ENCODE data around the gene GRIA4.

Gene GRIA4

DNA sequence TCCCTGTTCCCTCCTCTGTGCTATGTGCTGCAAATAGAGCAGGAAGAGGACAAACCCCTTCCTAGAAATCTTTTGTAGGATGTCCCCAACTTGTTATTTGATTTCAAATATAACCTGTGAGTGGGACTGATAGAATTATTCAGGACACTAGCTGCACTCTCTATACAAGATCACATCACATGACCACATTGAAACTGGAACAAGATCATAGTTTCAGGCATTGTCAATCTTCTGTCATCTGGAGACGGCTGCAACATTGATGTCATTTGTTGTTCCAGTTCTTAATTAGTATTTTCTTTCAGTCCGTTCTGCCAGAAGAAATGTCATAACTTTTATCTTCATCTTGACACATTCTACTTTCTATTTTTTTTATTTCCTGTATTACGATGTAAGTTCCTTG lies 89.3 kb downstream of the GRIA4 start:
- H3K4me3 ChIP-seq (ENCODE audit: low read depth, low read length) = no peak overlapping the region
- no peak for DNase-seq (ENCODE audit: low read depth)
- TF ChIP-seq POLR2A (IDR thresholded peaks at IDR 0.05; ENCODE audit: extremely low read depth, insufficient read length) = no peak
- no peak for TF ChIP-seq MYC (IDR thresholded peaks at IDR 0.05; ENCODE audit: low read depth, low read length)
- TF ChIP-seq, protein P1, sequence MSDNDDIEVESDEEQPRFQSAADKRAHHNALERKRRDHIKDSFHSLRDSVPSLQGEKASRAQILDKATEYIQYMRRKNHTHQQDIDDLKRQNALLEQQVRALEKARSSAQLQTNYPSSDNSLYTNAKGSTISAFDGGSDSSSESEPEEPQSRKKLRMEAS (IDR thresholded peaks at IDR 0.05; ENCODE audit: low read depth, low read length) = no peak
- TF ChIP-seq, protein P2, sequence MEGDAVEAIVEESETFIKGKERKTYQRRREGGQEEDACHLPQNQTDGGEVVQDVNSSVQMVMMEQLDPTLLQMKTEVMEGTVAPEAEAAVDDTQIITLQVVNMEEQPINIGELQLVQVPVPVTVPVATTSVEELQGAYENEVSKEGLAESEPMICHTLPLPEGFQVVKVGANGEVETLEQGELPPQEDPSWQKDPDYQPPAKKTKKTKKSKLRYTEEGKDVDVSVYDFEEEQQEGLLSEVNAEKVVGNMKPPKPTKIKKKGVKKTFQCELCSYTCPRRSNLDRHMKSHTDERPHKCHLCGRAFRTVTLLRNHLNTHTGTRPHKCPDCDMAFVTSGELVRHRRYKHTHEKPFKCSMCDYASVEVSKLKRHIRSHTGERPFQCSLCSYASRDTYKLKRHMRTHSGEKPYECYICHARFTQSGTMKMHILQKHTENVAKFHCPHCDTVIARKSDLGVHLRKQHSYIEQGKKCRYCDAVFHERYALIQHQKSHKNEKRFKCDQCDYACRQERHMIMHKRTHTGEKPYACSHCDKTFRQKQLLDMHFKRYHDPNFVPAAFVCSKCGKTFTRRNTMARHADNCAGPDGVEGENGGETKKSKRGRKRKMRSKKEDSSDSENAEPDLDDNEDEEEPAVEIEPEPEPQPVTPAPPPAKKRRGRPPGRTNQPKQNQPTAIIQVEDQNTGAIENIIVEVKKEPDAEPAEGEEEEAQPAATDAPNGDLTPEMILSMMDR (IDR thresholded peaks at IDR 0.05; ENCODE audit: low read depth, low read length) = no peak

DNA sequence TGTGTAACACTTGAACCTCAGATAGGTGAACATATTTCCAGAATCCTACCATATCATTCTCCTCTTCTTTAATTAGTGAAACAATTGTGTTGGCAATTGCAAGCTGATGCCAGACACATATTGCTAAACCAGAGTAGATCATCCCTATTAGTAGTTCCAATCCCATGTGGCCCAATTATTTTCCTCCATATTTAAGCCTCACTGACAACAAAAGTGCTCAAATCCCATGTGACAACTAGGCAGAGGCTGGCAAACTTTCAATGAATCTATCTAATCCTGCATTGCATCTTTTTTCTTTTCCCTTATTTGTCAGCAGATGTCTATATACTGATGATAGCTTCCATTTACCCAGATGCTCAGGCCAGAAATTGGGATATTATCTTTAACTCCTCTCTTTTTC lies 90.4 kb downstream of the GRIA4 start:
- TF ChIP-seq, protein P1 (IDR thresholded peaks at IDR 0.05; ENCODE audit: low read depth, low read length) = no peak
- TF ChIP-seq POLR2A (IDR thresholded peaks at IDR 0.05; ENCODE audit: extremely low read depth, insufficient read length) = no peak
- TF ChIP-seq, protein P2 (IDR thresholded peaks at IDR 0.05; ENCODE audit: low read depth, low read length) = no peak
- TF ChIP-seq MYC (IDR thresholded peaks at IDR 0.05; ENCODE audit: low read depth, low read length) = no peak
- H3K4me3 ChIP-seq (ENCODE audit: low read depth, low read length) = no peak overlapping the region
- DNase-seq (ENCODE audit: low read depth) = no peak

DNA sequence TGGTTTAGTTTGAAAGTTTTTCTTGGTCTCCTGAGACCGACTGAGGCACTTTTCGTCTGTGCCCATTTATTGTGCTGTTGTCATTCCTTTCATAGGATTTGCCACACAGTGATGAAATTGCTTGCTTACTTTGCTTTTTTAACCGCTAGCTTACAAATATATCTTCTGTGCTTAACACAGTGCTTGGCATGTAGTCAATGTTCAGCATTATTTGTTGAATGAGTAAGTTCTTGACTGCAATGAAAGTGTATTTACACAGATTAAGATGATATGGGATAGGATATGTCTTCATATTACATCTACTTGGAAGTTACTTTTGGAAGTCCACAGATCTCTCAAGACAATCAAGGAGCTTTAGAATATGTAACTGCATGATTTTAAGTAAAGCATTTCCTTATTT lies 91.2 kb downstream of the GRIA4 start:
- no peak overlapping the region for H3K4me3 ChIP-seq (ENCODE audit: low read depth, low read length)
- TF ChIP-seq MYC (IDR thresholded peaks at IDR 0.05; ENCODE audit: low read depth, low read length) (no peak), POLR2A (IDR thresholded peaks at IDR 0.05; ENCODE audit: extremely low read depth, insufficient read length) (no peak)
- TF ChIP-seq, protein P2 (IDR thresholded peaks at IDR 0.05; ENCODE audit: low read depth, low read length) = no peak
- TF ChIP-seq, protein P1 (IDR thresholded peaks at IDR 0.05; ENCODE audit: low read depth, low read length) = no peak
- no peak for DNase-seq (ENCODE audit: low read depth)

DNA sequence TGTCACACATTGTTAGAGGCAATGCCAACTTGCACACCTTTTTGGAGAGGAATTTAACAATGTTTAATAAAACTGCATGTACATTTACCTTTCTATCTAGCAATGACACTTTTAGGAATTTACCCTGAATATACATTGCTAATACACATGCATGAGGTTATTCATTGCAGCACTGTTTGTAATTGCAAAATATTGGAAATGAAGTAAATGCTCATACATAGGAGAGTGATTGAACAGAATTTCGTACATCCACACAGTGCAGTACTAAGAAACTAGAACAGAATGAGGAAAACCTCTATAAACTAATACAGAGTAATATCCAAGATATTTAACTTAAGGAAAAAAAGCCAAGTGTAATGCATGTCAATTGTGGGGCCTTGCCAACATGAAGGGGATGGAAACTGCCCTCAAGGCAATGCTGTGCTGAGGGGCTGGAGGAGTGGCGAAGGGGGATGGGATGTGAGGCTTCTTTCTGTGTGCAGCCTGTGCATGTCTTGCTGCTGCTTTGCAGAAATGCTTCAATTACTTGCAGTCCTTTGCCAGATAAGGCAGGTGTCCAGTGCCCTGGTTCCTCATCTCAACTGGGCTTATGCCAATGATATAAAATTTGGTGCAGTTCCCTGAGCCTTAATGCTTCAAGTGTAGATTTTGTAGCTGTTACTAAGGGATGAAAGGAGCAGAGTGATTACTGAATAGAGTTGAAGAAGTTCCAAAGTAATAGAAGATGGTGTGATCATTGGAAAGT lies 96.1 kb downstream of the GRIA4 start:
- H3K4me3 ChIP-seq (ENCODE audit: low read depth, low read length) = no peak overlapping the region
- TF ChIP-seq, protein P1 (IDR thresholded peaks at IDR 0.05; ENCODE audit: low read depth, low read length) = no peak
- TF ChIP-seq MYC (IDR thresholded peaks at IDR 0.05; ENCODE audit: low read depth, low read length) = no peak
- no peak for DNase-seq (ENCODE audit: low read depth)

DNA sequence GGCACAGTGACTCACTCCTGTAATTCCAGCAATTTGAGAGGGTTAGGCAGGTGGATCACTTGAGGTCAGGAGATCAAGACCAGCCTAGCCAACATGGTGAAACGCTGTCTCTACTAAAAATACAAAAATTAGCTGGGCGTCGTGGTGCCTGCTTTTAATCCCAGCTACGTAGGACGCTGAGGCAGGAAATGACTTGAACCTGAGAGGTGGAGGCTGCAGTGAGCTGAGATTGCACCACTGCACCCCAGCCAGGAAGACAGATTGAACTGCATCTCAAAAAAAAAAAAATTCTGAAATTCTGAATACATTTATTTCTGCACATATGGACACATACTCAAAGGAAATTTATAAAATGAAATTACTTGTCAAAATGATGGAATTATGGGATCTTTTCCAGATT lies 103.2 kb downstream of the GRIA4 start:
- no peak overlapping the region for H3K4me3 ChIP-seq (ENCODE audit: low read depth, low read length)
- TF ChIP-seq POLR2A (IDR thresholded peaks at IDR 0.05; ENCODE audit: extremely low read depth, insufficient read length) (no peak), MYC (IDR thresholded peaks at IDR 0.05; ENCODE audit: low read depth, low read length) (no peak)
- TF ChIP-seq, protein P1 (IDR thresholded peaks at IDR 0.05; ENCODE audit: low read depth, low read length) = no peak
- TF ChIP-seq, protein P2 (IDR thresholded peaks at IDR 0.05; ENCODE audit: low read depth, low read length) = no peak
- DNase-seq (ENCODE audit: low read depth) = no peak

DNA sequence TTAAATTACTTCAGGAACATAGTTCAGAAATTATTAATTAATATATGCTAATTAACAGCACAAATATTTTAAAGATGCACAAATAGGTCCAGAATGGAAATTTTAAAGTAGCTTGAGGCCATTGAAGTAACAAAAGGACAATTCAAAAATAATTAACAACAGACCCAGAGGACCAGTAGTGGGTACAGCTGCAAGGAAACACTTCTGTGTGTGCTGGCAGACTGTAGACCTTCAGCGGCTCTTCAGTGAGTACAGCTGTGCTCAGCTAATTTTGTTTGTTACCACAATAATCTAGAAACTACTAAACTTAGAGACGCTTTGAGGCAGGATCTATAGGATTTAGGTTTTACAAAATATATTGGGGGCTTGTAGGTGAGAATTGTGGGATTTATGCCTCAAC lies 103.8 kb downstream of the GRIA4 start:
- TF ChIP-seq MYC (IDR thresholded peaks at IDR 0.05; ENCODE audit: low read depth, low read length) (no peak), POLR2A (IDR thresholded peaks at IDR 0.05; ENCODE audit: extremely low read depth, insufficient read length) (no peak)
- TF ChIP-seq, protein P2 (IDR thresholded peaks at IDR 0.05; ENCODE audit: low read depth, low read length) = no peak
- TF ChIP-seq, protein P1 (IDR thresholded peaks at IDR 0.05; ENCODE audit: low read depth, low read length) = no peak
- no peak for DNase-seq (ENCODE audit: low read depth)
- H3K4me3 ChIP-seq (ENCODE audit: low read depth, low read length) = no peak overlapping the region

All from NB4 (cell line).